IPS-18a (cell line): Measurements from ENCODE around the gene SETD5.

Experiments
- H3K27ac ChIP-seq: one replicate; pipeline ENCODE4 v1.5.1; 2013; ENCODE audit warnings: low read length
- H3K27me3 ChIP-seq: one replicate; pipeline ENCODE4 v1.6.1; 2013; ENCODE audit warnings: mild to moderate bottlenecking, low read length; ENCODE audit not compliant: control insufficient read depth, insufficient read depth
- H3K36me3 ChIP-seq: one replicate; pipeline ENCODE4 v1.6.1; 2013; ENCODE audit warnings: low read depth, low read length; ENCODE audit not compliant: control insufficient read depth
- H3K4me1 ChIP-seq: one replicate; pipeline ENCODE4 v1.6.1; 2013; ENCODE audit warnings: low read depth, low read length; ENCODE audit not compliant: control insufficient read depth
- H3K4me3 ChIP-seq: one replicate; pipeline ENCODE4 v1.5.1; 2013; ENCODE audit warnings: low read length
- H3K9ac ChIP-seq: one replicate; pipeline ENCODE4 v1.6.1; 2013; ENCODE audit warnings: mild to moderate bottlenecking, low read length, moderate library complexity
- H3K9me3 ChIP-seq: one replicate; pipeline ENCODE4 v1.6.1; 2013; ENCODE audit warnings: low read depth, low read length; ENCODE audit not compliant: control insufficient read depth

Gene SETD5, protein sequence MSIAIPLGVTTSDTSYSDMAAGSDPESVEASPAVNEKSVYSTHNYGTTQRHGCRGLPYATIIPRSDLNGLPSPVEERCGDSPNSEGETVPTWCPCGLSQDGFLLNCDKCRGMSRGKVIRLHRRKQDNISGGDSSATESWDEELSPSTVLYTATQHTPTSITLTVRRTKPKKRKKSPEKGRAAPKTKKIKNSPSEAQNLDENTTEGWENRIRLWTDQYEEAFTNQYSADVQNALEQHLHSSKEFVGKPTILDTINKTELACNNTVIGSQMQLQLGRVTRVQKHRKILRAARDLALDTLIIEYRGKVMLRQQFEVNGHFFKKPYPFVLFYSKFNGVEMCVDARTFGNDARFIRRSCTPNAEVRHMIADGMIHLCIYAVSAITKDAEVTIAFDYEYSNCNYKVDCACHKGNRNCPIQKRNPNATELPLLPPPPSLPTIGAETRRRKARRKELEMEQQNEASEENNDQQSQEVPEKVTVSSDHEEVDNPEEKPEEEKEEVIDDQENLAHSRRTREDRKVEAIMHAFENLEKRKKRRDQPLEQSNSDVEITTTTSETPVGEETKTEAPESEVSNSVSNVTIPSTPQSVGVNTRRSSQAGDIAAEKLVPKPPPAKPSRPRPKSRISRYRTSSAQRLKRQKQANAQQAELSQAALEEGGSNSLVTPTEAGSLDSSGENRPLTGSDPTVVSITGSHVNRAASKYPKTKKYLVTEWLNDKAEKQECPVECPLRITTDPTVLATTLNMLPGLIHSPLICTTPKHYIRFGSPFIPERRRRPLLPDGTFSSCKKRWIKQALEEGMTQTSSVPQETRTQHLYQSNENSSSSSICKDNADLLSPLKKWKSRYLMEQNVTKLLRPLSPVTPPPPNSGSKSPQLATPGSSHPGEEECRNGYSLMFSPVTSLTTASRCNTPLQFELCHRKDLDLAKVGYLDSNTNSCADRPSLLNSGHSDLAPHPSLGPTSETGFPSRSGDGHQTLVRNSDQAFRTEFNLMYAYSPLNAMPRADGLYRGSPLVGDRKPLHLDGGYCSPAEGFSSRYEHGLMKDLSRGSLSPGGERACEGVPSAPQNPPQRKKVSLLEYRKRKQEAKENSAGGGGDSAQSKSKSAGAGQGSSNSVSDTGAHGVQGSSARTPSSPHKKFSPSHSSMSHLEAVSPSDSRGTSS (N-terminal part only)

DNA sequence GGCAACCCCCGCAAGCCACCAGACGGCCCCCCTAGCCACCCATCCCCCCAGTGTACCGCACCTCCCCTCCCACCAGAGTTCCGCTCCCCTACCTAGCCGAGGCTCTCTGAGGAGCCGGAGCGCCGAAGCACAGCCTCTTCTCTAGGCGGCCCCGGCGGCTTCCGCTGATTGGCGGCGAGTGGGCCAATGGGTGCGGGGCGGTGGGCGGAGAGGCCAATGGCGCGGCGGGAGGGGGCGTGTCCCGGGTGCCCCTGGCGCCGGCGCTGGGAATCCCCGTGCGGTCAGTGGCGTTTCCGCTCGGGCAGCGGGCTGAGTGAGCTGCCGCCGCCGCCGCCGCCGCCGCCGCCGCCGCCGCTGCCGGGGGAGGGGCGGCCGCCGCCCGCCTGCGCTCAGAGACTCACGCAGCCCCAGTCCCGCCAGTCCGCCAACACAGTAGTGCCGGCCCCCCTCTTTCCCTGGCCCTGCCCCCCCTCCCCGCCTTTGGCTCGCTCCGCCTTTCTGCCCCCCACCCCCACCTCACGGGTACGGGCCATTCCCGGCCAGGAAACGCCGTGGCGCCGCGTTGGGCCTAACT lies at the start of gene SETD5:
SETD5 (plus strand) TSS at position 284 of the 574 bp plus-strand sequence. CDS start 31,324 bp downstream, outside the sequence.
- H3K9ac ChIP-seq, result peak within 1 kb of the TSS; percentile 95
- H3K36me3 ChIP-seq, result peaks cover 33% of the 10 kb centered on the region
- peaks cover 39% of the 10 kb centered on the region for H3K4me1 ChIP-seq
- H3K9me3 ChIP-seq, result no peaks in the 10 kb centered on the region
- peak within 1 kb of the TSS; percentile 97 for H3K27ac ChIP-seq
- H3K27me3 ChIP-seq, result no peaks in the 10 kb centered on the region
- peak within 1 kb of the TSS; percentile 97 for H3K4me3 ChIP-seq

DNA sequence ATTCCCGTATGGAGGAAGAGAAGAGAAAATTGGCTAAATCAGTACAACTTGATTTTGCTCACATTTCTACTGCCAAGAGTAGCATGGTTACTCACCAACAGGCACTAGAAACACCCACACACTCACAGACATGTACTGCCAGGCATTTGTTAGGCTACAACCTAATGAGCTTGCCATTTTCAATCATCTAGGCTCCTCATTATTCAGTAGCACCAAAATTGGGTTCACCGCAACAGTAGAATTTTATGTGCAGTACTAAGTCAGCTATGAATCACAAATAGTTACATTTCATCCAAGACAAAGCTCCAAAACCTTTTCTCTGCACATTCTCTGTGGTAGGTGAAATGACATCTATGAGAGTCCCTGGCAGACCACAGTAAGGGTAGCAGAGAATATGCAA lies 49.5 kb upstream of the SETD5 start:
- Histone ChIP-seq H3K4me1 (peaks cover 32% of the 10 kb centered on the region), H3K4me3 (no peak overlapping the region), H3K9me3 (no peaks in the 10 kb centered on the region), H3K9ac (no peak overlapping the region), H3K36me3 (no peaks in the 10 kb centered on the region), H3K27me3 (no peaks in the 10 kb centered on the region), H3K27ac (no peak overlapping the region)

DNA sequence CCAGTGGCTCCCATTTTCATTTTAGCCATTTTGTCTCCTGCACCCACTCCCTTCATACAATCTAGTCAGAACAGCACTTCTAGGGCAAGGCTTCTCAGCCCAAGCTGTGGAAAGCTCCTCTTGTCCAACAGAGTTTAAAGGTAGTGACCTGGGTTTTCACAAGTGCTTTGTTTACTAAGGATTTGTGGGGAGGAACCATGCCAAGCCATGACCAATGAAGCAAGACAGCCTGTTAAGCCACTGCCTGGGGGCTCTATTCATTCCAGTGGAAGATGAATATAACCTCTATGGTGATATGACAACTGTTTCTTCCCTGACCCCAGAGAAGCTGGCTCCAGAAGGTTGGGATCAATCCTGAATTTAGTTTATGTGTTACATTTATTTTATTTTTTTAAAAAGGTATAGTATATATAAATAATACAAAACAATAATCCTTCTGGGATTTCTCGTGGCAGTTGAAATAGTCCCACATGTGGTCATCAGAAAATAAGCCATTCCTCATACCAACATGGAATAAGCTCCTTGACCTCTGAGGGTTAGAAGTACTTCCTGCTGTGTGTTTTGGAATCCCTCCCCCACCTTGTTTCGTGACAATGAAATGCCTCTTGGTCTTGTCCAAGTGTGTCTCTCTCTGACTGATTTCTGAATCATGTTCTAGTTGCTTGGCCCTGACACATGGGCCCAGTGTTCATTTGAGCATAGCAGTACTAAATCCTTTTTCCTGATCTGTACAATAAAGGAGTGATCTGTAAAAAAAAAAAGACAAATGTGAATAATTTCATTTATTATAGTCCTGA lies 47.9 kb upstream of the SETD5 start:
- no peaks in the 10 kb centered on the region for H3K9me3 ChIP-seq
- no peak overlapping the region for H3K4me3 ChIP-seq
- H3K27me3 ChIP-seq, result no peaks in the 10 kb centered on the region
- no peak overlapping the region for H3K9ac ChIP-seq
- no peaks in the 10 kb centered on the region for H3K36me3 ChIP-seq
- no peak overlapping the region for H3K27ac ChIP-seq
- peaks cover 42% of the 10 kb centered on the region for H3K4me1 ChIP-seq

DNA sequence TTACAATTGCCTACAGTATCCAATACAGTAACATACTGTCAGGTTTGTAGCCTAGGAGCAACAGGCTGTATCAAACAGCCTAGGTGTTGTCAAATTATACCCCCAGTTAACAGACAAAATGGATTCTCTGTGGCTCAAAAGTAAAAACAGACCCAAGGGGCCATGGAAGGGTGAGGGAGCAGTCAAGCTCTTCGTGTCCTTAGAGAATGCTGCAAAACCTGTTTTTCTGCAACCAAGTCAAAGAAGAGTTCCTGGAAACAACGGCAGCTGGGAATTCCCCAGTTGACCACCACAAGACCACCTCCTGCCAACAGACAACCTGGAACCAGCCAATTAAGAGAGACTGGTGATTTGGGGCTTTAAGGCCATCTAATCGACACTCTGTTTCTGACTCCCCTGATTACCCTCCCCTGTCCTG lies 45.7 kb upstream of the SETD5 start:
- no peaks in the 10 kb centered on the region for H3K36me3 ChIP-seq
- peak overlapping the region; percentile 50 for H3K9ac ChIP-seq
- H3K4me1 ChIP-seq, result peaks cover 42% of the 10 kb centered on the region
- H3K4me3 ChIP-seq, result peak overlapping the region; percentile 31
- H3K27me3 ChIP-seq, result no peaks in the 10 kb centered on the region
- no peaks in the 10 kb centered on the region for H3K9me3 ChIP-seq
- H3K27ac ChIP-seq, result peak overlapping the region; percentile 86

DNA sequence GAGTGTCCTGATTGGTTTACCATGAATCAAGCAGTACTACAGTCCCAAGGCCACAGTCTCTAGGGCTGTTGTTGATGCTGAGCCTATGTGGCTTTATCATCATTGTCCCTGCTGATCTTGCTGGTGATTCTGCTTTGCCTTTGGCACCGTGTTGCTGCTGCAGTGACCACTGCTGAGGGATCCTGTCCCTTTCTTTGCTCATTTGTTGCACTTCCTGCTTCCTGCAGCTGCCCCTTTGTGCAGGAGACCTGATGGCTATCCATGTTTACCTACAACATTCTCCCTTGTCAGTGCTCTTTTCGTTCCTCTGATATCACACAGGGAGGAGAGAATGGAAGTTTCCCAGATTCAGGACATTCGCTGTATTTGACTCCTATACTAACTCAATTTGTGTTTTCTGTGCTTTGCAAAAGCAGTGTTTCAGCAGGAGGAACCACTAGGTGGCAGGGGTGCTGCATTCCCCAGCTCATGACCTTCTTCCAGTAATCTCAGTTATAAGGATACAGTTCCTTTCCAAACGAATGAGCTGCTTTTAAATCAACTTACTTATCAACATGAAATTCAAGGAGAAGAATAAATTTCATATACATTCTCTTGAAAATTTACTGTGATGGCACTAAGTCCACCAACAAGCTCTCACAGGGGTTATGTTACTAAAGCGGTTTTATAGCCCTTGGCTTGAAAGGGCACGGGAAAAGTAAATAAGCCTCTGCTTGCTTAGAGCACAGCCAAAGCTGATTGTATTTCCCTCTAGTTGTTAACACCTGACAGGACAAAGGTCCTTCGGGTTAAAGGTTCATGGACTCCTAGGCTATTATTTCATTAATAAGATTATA lies 44.3 kb upstream of the SETD5 start:
- Histone ChIP-seq H3K4me3 (no peak overlapping the region), H3K27ac (peak overlapping the region; percentile 86), H3K4me1 (peaks cover 42% of the 10 kb centered on the region), H3K36me3 (no peaks in the 10 kb centered on the region), H3K9ac (peak overlapping the region; percentile 50), H3K27me3 (no peaks in the 10 kb centered on the region), H3K9me3 (no peaks in the 10 kb centered on the region)

DNA sequence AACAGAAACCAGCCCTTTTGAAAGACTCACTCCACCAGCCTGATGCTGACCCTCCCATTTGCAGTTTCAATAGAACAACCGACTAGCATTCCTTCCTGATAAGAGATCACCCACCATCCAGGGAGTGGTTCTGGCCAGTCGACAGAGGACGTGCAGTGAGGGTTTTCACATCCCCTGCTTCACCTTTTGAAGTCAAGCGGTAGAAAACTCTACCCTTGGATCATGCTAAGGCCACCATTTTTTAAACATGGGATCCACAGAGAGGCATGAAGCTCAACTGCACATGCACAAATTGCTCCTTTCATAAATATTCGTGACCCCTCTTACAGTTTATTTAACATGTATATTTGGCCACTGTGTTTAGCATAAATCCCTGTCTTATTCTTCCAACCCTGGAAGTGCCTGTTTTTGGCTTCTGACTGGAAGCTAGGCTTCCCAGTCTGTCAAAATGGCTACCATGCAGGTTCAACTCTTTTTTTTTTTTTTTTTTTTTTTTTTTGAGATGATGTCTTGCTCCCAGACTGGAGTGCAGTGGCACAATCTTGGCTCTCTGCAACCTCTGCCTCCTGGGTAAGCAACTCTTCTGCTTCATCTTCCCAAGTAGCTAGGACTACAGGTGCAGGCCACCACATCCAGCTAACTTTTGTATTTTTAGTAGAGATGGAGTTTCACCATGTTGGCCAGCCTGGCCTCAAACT lies 35.6 kb upstream of the SETD5 start:
- H3K9me3 ChIP-seq, result no peaks in the 10 kb centered on the region
- H3K36me3 ChIP-seq, result peaks cover 21% of the 10 kb centered on the region
- no peak overlapping the region for H3K27ac ChIP-seq
- H3K4me3 ChIP-seq, result peak overlapping the region; percentile 96
- peak overlapping the region; percentile 95 for H3K9ac ChIP-seq
- H3K4me1 ChIP-seq, result no peaks in the 10 kb centered on the region
- no peaks in the 10 kb centered on the region for H3K27me3 ChIP-seq

DNA sequence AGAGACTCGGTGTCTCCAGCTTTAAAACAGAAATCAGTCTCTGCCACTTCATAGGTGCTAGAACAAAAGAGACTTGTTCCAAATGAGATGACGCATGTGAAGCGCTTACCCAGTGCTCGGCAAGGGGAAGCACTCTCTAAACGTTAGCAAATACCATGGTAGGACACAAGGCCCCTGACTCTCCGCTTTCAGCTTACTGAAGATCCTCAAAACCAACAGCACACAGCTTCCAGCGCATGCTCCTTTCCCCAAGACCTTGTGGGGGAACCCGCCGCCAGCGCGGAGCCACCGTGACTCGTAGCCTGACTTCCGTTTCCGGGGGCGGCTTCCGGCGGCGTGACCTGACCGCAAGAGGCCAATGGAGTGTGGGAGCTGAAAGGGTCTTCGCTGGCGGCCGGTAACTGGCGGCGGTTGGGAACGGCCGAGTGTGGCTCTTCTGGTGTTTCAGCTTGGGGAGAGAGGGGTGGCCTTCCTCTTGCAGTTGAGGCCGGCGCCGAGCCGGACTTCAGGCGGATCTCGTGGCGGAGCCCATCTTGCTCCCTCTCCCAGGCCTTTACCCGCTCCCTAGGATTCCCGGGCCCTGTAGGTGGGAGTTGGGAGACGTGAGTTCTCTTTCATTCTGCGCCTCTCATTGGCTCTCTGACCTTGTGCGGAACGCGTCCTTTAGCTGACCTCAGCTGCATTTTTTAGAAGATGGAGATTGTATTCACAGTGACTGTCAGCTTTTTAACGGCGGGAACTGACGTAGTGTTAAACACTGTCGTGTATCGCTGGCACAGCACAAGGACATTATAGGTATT lies 34.5 kb upstream of the SETD5 start, which contains the start of gene THUMPD3:
THUMPD3 (plus strand) TSS at position 324 of the 800 bp plus-strand sequence. CDS start 2,015 bp downstream, outside the sequence.
- peak within 1 kb of the TSS; percentile 95 for H3K9ac ChIP-seq
- no peaks in the 10 kb centered on the region for H3K4me1 ChIP-seq
- H3K27me3 ChIP-seq, result no peaks in the 10 kb centered on the region
- no peaks in the 10 kb centered on the region for H3K9me3 ChIP-seq
- H3K27ac ChIP-seq, result peak within 1 kb of the TSS; percentile 93
- H3K36me3 ChIP-seq, result peaks cover 29% of the 10 kb centered on the region
- peak within 1 kb of the TSS; percentile 96 for H3K4me3 ChIP-seq

DNA sequence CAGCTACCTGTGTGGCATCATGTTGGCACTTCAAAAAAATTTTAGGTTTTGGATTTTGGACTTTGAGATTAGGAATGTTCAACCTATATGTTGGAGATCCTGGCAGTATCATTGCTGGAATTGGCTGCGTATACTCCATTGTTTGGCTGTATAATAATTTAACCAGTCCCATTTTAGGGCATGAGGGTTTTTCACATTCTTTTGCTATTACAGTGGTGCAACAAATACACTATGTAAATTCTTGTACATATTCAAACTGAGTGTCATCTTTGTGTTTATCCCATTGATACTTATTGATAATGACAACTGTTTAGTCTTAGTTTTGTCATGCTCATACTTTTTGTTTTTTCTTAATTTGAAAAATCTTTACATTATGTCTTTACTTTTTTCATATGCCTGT lies 27.9 kb upstream of the SETD5 start:
- Histone ChIP-seq H3K4me1 (no peaks in the 10 kb centered on the region), H3K9me3 (no peaks in the 10 kb centered on the region), H3K9ac (no peak overlapping the region), H3K36me3 (peaks cover 86% of the 10 kb centered on the region), H3K27me3 (no peaks in the 10 kb centered on the region), H3K27ac (no peak overlapping the region), H3K4me3 (no peak overlapping the region)

DNA sequence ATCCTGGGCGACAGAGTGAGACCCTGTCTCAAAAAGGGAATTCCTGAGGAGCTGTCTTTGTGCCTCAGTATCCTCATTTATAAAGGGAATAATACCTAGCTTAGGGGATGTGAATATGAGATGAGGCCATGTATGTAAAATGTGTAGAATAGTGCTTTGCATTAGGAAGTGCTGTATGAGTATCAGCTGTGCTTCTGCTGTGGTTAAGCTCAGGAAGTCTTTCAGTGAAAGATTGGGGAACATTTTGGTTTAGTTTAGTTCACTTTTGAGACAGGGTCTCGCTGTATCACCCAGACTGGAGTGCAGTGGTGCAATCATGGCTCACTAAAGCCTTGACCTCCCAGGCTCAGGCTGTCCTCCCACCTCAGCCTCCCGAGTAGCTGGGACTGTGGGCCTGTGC lies 23.9 kb upstream of the SETD5 start:
- H3K4me1 ChIP-seq, result no peaks in the 10 kb centered on the region
- H3K9me3 ChIP-seq, result no peaks in the 10 kb centered on the region
- H3K4me3 ChIP-seq, result no peak overlapping the region
- H3K36me3 ChIP-seq, result peaks cover 87% of the 10 kb centered on the region
- no peaks in the 10 kb centered on the region for H3K27me3 ChIP-seq
- H3K9ac ChIP-seq, result no peak overlapping the region
- no peak overlapping the region for H3K27ac ChIP-seq
